GM18873 (cell line): ENCODE measurements around the gene CBX5.
"Not testable (repeated sequence)": the region's sequence is repeated elsewhere in the genome, so short reads cannot be mapped to it uniquely, and the experiment has no call there.

ENCODE experiments used
- ATAC-seq: cut with Tn5 transposase; IDR thresholded peaks from one replicate; pipeline ENCODE4 v1.9.1; 2021; ENCODE audit warnings: mild to moderate bottlenecking, moderate library complexity, moderate number of reproducible peaks; ENCODE audit not compliant: unreplicated experiment, low FRiP score

CBX5 gene

GRCh38 chr12:54204316-54204715, 75.6 kb downstream of the CBX5 start:
- no peak for ATAC-seq

GRCh38 chr12:54201001-54201794, 78.7 kb downstream of the CBX5 start:
- ATAC-seq = no peak

GRCh38 chr12:54200412-54200811, 79.5 kb downstream of the CBX5 start:
- ATAC-seq = no peak

DNA sequence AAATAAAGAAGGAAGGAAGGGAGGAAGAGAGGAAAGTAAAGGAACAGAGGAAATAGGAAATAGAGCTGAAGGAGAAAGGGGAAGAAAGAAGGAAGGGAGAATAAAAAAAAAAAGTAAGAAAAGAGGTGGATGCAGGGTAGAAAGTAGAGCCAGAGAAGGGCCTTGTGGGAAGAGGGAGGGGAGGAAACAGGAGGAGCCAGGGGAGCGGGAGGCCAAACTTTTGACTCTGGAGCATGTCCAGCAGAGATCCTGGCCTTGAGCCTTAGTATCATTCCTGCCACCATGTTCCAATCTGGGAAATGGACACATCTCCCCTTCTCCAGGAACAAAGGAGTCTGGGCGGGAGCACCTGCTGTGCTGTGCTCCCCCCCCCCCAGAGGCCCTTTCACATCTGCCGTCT, 80.0 kb downstream of the CBX5 start:
- ATAC-seq = no peak

DNA sequence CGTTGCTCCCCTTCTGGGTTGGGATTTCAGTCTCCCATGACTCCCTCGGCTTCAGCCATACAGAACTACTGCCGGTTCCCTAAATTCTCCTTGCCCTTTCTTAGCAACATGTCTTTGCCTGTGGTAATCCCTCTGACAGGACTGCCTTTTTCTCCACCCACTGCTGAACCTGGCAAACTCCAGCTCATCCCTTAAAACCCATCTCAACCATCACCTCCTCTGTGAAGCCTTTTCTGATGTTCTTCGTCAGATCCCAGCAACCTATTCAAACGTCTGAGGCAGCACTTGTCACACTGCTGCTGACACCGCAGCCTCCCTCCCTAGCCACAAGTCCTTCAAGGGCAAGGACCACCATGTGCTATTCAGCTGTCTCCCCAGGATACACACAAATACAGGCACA, 80.9 kb downstream of the CBX5 start:
- ATAC-seq = no peak

- ATAC-seq = no peak
Observed at GRCh38 chr12:54197431-54197909, 82.5 kb downstream of the CBX5 start.

- ATAC-seq = no peak
Observed at GRCh38 chr12:54197010-54197409, 82.9 kb downstream of the CBX5 start.

- no peak for ATAC-seq
Observed at GRCh38 chr12:54196396-54196795, 83.5 kb downstream of the CBX5 start.

GRCh38 chr12:54195737-54196347, 84.1 kb downstream of the CBX5 start:
- ATAC-seq = no peak

- no peak for ATAC-seq
Observed at GRCh38 chr12:54195080-54195736, 84.7 kb downstream of the CBX5 start.

GRCh38 chr12:54194611-54195010, 85.3 kb downstream of the CBX5 start:
- ATAC-seq = not testable (repeated sequence)

DNA sequence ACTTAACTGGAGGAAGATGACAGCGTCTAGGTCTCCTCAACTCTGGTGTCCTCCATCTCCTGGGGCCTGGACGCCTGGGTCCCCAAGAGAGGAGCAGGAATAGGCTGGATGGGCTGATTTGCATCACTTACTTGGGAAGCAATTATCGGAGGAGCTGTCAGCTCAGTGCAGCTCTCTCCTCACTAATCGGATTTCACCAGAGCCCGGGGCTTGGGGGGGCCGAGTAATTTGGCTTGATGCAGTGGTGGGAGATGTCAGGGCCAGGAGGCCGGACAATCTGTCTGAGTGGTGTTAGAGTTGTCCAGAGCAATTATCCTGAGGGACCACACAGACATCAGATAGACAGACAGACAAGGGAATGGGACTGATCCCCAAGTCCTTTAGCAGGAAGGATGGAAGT, 86.5 kb downstream of the CBX5 start:
- no peak for ATAC-seq

- no peak for ATAC-seq
Observed at GRCh38 chr12:54191550-54192022, 88.3 kb downstream of the CBX5 start.

- no peak for ATAC-seq
Observed at GRCh38 chr12:54191126-54191525, 88.8 kb downstream of the CBX5 start.

- no peak for ATAC-seq
Observed at GRCh38 chr12:54189198-54189539, 90.8 kb downstream of the CBX5 start.

DNA sequence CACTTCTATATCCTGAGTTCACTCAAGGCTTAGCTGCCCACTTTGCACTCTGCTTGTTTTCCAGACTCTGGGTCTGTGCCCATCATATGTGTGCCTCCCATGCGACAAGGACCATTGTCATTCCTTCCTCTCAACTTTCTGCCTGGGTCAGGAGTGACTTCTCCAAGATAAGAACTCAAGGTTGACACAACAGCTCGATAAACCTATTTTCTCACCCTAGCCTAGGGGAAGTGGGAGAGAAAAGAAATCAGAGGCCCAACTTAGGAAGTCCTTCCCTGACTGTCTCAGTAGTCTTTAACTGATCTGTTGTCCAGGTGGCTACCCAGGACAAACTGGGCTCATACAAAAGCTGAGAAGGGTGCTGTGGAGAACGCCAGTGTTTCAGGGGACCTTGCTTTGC, 92.8 kb downstream of the CBX5 start:
- no peak for ATAC-seq

DNA sequence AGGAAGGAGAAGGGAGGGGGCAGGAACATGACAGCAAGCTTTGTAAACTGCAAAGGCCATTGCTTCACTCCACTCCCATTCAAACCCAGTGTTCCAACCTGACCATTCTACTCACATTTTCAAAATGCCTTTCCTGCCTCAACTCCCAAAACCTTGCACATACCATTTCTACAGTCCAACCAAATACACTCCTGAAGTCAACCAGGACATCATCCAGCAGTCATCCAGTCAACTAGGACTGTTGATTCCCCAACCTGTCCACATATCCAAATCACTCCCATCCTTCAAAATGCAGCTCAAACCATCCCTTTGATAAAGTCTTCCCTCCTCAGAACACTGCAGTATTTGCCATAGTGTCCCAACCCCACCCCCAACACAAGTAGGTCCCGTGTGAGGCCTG, 94.0 kb downstream of the CBX5 start:
- ATAC-seq = no peak

DNA sequence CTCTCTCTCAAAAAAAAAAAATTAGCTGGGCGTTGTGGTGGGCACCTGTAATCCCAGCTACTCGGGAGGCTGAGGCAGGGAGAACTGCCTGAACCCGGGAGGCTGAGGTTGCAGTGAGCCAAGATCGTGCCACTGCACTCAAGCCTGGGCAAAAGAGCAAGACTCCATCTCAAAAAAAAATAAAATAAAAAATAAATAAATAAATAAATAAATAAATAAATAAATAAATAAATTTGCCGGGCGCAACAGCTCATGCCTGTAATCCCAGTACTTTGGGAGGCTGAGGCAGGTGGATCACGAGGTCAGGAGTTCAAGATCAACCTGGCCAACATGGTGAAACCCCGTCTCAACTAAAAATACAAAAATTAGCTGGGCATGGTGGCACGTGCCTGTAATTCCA, 94.6 kb downstream of the CBX5 start:
- ATAC-seq = not testable (repeated sequence)

- ATAC-seq = no peak
Observed at GRCh38 chr12:54184024-54184805, 95.7 kb downstream of the CBX5 start.

- ATAC-seq = no peak
Observed at GRCh38 chr12:54182981-54183380, 96.9 kb downstream of the CBX5 start.

- no peak for ATAC-seq
Observed at GRCh38 chr12:54182086-54182485, 97.8 kb downstream of the CBX5 start.
